Stimulated activated naive B cell treated with anti-CD40 and anti-IgM and Interleukin-4, amounts not matched to agents 10 μg/mL and 1 μg/mL and 100 μg/mL, for 72 hours (primary cell): ENCODE measurements around the gene PCDH15.

Experiments
- ATAC-seq, 2 donors: fragments of 150-1000 bp; cut with Tn5 transposase; replicated peaks; 2 replicates each; pipeline ENCODE4 v1.10.0; 2021; ENCODE audit warnings: moderate library complexity in 1 of 2
- DNase-seq: peaks from one replicate; pipeline ENCODE4 v3.0.0; 2021
- H3K27ac Mint-ChIP-seq: one replicate; pipeline ENCODE4 v1.8.0; 2022; ENCODE audit warnings: mild to moderate bottlenecking, mixed read lengths
- H3K27me3 Mint-ChIP-seq, 2 donors: one replicate each; pipeline ENCODE4 v1.8.0; 2022; ENCODE audit warnings: mixed read lengths in 2 of 2
- H3K36me3 Mint-ChIP-seq, 2 donors: one replicate each; pipeline ENCODE4 v1.8.0; 2022; ENCODE audit warnings: mixed read lengths in 2 of 2, mild to moderate bottlenecking in 1 of 2
- H3K4me1 Mint-ChIP-seq, 2 donors: one replicate each; pipeline ENCODE4 v1.8.0; 2022; ENCODE audit warnings: mixed read lengths in 2 of 2, mild to moderate bottlenecking in 1 of 2
- H3K4me3 Mint-ChIP-seq, 2 donors: one replicate each; pipeline ENCODE4 v1.8.0; 2022; ENCODE audit warnings: mild to moderate bottlenecking in 2 of 2, mixed read lengths in 2 of 2, moderate library complexity in 1 of 2
- H3K9me3 Mint-ChIP-seq, 2 donors: one replicate each; pipeline ENCODE4 v1.8.0; 2022; ENCODE audit warnings: mixed read lengths in 2 of 2, mild to moderate bottlenecking in 1 of 2

PCDH15 gene

DNA sequence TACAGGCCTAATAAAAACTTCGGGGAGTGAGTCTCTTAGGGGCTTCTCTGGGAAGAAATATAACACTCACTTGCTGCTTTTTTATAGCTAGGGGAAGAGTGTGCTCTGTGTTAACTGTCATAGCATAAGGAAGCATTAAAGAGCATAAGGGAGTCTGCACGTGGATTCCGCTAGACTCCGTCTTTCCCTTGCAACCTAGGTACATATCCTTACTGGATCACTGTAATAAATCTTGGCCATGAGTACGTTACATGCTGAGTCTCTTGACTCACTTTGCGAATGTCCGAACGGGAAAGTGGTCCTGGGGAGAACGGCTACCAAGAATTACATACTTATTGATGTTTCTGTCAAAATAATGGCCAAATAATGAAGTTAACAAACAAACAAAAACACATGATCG lies 1029.3 kb downstream of the PCDH15 start:
- ATAC-seq (no peak), DNase-seq (no peak)
- no peak overlapping the region for H3K27ac Mint-ChIP-seq
- no peaks in the 10 kb centered on the region for H3K4me1 Mint-ChIP-seq
- H3K4me3 Mint-ChIP-seq, result no peak overlapping the region
- H3K9me3 Mint-ChIP-seq, result peaks cover 0 to 4% of the 10 kb centered on the region in 2 donors
- H3K36me3 Mint-ChIP-seq, result no peaks in the 10 kb centered on the region
- H3K27me3 Mint-ChIP-seq, result no peaks in the 10 kb centered on the region

DNA sequence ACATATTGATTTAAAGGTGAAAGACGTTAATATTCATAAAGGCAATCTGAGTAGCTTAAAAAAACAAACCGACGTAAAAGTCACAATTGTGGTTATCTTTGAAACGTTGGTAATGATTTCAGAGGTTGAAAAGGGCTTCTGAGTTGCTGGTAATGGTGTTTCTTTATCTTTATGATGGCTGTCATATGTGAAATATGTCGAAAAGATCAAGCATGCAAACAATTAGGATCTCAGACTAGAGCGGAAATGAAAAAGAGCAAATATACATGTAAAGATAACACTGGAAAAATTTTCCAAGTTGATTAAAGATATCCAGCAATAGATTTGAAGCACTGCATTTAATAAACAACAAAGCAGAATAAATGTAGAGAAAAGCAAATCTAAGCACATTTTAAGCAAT lies 1030.1 kb downstream of the PCDH15 start:
- ATAC-seq (no peak), DNase-seq (no peak)
- H3K4me3 Mint-ChIP-seq, result no peak overlapping the region
- H3K4me1 Mint-ChIP-seq, result no peaks in the 10 kb centered on the region
- no peaks in the 10 kb centered on the region for H3K27me3 Mint-ChIP-seq
- H3K36me3 Mint-ChIP-seq, result no peaks in the 10 kb centered on the region
- peaks cover 0 to 6% of the 10 kb centered on the region in 2 donors for H3K9me3 Mint-ChIP-seq
- no peak overlapping the region for H3K27ac Mint-ChIP-seq

- H3K27ac Mint-ChIP-seq, result no peak overlapping the region
- H3K4me1 Mint-ChIP-seq, result no peaks in the 10 kb centered on the region
- peaks cover 2 to 4% of the 10 kb centered on the region in 2 donors for H3K9me3 Mint-ChIP-seq
- no peaks in the 10 kb centered on the region for H3K27me3 Mint-ChIP-seq
- H3K36me3 Mint-ChIP-seq, result no peaks in the 10 kb centered on the region
- ATAC-seq (no peak), DNase-seq (no peak)
- H3K4me3 Mint-ChIP-seq, result no peak overlapping the region
Measured at GRCh38 chr10:53765311-53765710, 1035.7 kb downstream of the PCDH15 start.

DNA sequence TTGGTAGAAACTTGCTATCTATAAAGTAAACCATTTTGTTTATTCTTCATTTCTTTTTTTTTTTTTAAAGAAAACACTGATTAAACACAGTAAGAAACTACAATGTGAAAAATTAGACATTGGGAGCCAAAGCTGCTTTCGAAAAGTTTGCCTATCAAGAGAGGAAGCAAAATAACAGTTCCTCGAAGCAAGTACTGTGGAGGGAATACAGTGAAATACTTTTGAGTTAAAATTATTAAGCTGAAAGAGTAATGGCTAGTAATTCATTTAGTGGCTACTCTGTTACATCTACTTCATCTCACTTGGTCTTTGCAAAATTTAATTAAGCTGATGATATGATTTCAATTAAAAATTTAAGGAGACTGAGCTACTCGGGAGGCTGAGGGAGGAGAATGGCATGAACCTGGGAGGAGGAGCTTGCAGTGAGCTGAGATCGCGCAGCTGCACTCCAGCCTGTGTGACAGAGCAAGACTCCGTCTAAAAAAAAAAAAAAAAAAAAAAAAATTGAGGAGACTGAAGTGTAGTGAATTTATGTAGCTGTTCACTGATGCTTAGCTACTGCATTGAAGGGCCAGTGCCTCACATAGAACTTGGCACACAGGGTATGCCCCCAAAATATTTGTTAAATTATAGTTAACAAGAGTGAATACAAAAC lies 1046.3 kb downstream of the PCDH15 start:
- Mint-ChIP-seq H3K27me3 (no peaks in the 10 kb centered on the region), H3K27ac (no peak overlapping the region)
- no peak for ATAC-seq

More for the DNA sequence above, 1046.3 kb downstream of the PCDH15 start:
- Mint-ChIP-seq H3K4me3 (no peak overlapping the region), H3K36me3 (no peaks in the 10 kb centered on the region), H3K9me3 (no peaks in the 10 kb centered on the region), H3K4me1 (no peaks in the 10 kb centered on the region)
- DNase-seq, result no peak
